ENCODE measurements around the gene SLC26A6. TPM values are rescaled to one million over a fixed set of nuclear protein-coding genes. Genes with fewer than 3 reads are reported as not detected.

The SLC26A6 gene
- total and polyA plus RNA-seq, 2 donors (not counting 1 experiment from before 2014, with no cell fraction given): 22.5 to 26.7 TPM

DNA sequence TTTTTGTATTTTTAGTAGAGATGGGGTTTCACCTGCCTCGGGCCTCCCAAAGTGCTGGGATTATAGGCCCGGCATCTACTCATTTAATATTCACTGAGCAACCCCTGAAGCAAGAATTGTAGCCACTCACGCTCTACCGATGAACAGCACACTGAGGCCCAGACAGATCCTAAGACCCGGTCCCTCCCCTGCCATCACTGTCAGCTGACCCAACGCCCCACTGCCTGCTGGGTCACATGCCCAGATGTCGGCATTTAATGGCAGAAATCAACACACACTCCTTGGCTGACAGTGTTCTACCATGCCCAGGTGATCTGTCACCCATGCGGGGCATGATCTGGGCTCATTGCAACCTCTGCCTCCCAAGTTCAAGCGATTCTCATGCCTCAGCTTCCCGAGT is 10.5 kb downstream of the SLC26A6 start:
- no peaks in the 10 kb centered on the region for H3K9me3 Mint-ChIP-seq (ENCODE audit: insufficient read depth)
- H3K4me3 Mint-ChIP-seq: no peak overlapping the region
- intact Hi-C loops (cut with micrococcal nuclease): no loop called here
- no peak overlapping the region for H3K27ac Mint-ChIP-seq
- Histone ChIP-seq H3K9ac (ENCODE audit: low read length) (no peak overlapping the region), H3K4me2 (replicated peaks; ENCODE audit: low read depth, low read length, poor library complexity, severe bottlenecking) (no peak overlapping the region), H3K27me3 (replicated peaks in 1 of 4; ENCODE audit: control extremely low read depth in 1 of 4, control insufficient read depth in 3 of 4, insufficient read depth in 4 of 4, low read length in 3 of 4) (no peaks in the 10 kb centered on the region), H3K9me3 (ENCODE audit: control extremely low read depth in 1 of 3, control insufficient read depth in 2 of 3, insufficient read depth in 1 of 3, low read length in 2 of 3) (peaks cover 0 to 2% (median 0%) of the 10 kb centered on the region in 3 donors), H3K36me3 (replicated peaks in 1 of 2; ENCODE audit: control extremely low read depth in 1 of 2, control insufficient read depth in 1 of 2, extremely low read depth in 1 of 2, insufficient read depth in 2 of 2, low read length in 1 of 2) (no peaks in the 10 kb centered on the region), H3K4me1 (ENCODE audit: control insufficient read depth in 2 of 2, insufficient read depth in 2 of 2, low read length in 2 of 2) (no peaks in the 10 kb centered on the region), H3K79me2 (ENCODE audit: control insufficient read depth, insufficient read depth, low read length) (no peaks in the 10 kb centered on the region), H3K4me3 (ENCODE audit: control extremely low read depth in 1 of 5, extremely low read depth in 1 of 5, insufficient read depth in 1 of 5, low read depth in 2 of 5, low read length in 4 of 5) (no peak overlapping the region), H2AFZ (ENCODE audit: insufficient read depth, low read depth, low read length, poor library complexity, severe bottlenecking) (no peak overlapping the region), H4K20me1 (ENCODE audit: control insufficient read depth, insufficient read depth, low read length, poor library complexity, severe bottlenecking) (no peaks in the 10 kb centered on the region), H3K27ac (ENCODE audit: low read length in 2 of 2) (no peak overlapping the region)
- ATAC-seq (ENCODE audit: low read depth) (no peak), DNase-seq (no peak)
- TF ChIP-seq EZH2 (IDR thresholded peaks at IDR 0.05; ENCODE audit: borderline replicate concordance, insufficient read depth, low read depth, low read length, poor library complexity, severe bottlenecking): no peak
- TF ChIP-seq, protein P1, sequence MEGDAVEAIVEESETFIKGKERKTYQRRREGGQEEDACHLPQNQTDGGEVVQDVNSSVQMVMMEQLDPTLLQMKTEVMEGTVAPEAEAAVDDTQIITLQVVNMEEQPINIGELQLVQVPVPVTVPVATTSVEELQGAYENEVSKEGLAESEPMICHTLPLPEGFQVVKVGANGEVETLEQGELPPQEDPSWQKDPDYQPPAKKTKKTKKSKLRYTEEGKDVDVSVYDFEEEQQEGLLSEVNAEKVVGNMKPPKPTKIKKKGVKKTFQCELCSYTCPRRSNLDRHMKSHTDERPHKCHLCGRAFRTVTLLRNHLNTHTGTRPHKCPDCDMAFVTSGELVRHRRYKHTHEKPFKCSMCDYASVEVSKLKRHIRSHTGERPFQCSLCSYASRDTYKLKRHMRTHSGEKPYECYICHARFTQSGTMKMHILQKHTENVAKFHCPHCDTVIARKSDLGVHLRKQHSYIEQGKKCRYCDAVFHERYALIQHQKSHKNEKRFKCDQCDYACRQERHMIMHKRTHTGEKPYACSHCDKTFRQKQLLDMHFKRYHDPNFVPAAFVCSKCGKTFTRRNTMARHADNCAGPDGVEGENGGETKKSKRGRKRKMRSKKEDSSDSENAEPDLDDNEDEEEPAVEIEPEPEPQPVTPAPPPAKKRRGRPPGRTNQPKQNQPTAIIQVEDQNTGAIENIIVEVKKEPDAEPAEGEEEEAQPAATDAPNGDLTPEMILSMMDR (IDR thresholded peaks at IDR 0.05): no peak
- 98% methylated on average over 9 of the region's 10 CpGs for WGBS (ENCODE audit: insufficient coverage)
- H3K27me3 Mint-ChIP-seq: no peaks in the 10 kb centered on the region
- ChIA-PET POLR2A (no interaction called here), CTCF (no interaction called here)
- no peaks in the 10 kb centered on the region for H3K4me1 Mint-ChIP-seq

DNA sequence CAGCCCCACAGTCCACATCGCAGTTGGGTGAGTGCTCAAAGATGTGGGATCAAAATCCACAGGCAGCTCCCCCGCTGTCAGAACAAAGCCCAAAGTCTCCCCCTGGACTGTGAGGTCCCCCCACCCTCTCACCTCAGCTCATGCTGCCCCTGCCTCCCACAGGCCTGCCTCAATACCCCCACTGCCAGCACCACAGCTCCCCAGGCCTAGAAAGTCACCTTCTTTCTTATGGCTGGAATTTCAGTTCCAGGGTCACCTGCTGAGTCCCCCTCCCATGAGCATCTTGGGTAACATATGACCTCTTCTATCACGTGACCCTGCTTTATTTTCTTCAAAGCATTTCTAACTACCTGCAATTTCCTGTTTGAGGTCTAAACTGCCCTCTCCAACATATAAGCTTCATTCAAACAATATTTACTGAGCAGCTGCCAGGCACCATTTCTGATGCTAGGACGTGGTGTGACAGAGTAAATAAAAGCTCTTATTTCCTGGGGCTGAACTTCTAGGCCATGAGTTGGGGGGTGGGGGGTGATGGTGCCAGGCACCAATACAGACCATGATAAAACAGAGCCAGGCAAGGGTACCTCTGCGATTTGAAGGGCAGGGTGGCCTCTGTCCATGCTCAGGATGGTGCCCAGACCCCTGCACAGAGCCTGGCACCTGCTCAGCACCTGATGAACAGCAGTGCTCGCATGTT is 11.3 kb downstream of the SLC26A6 start:
- Histone ChIP-seq H3K36me3 (replicated peaks in 1 of 2; ENCODE audit: control extremely low read depth in 1 of 2, control insufficient read depth in 1 of 2, extremely low read depth in 1 of 2, insufficient read depth in 2 of 2, low read length in 1 of 2) (no peaks in the 10 kb centered on the region), H3K9ac (ENCODE audit: low read length) (no peak overlapping the region), H3K27ac (ENCODE audit: low read length in 2 of 2) (no peak overlapping the region), H3K4me3 (ENCODE audit: control extremely low read depth in 1 of 5, extremely low read depth in 1 of 5, insufficient read depth in 1 of 5, low read depth in 2 of 5, low read length in 4 of 5) (no peak overlapping the region), H4K20me1 (ENCODE audit: control insufficient read depth, insufficient read depth, low read length, poor library complexity, severe bottlenecking) (no peaks in the 10 kb centered on the region), H3K27me3 (replicated peaks in 1 of 4; ENCODE audit: control extremely low read depth in 1 of 4, control insufficient read depth in 3 of 4, insufficient read depth in 4 of 4, low read length in 3 of 4) (no peaks in the 10 kb centered on the region), H3K9me3 (ENCODE audit: control extremely low read depth in 1 of 3, control insufficient read depth in 2 of 3, insufficient read depth in 1 of 3, low read length in 2 of 3) (peaks cover 0 to 6% (median 0%) of the 10 kb centered on the region in 3 donors), H3K4me1 (ENCODE audit: control insufficient read depth in 2 of 2, insufficient read depth in 2 of 2, low read length in 2 of 2) (no peaks in the 10 kb centered on the region), H3K79me2 (ENCODE audit: control insufficient read depth, insufficient read depth, low read length) (no peaks in the 10 kb centered on the region), H2AFZ (ENCODE audit: insufficient read depth, low read depth, low read length, poor library complexity, severe bottlenecking) (no peak overlapping the region), H3K4me2 (replicated peaks; ENCODE audit: low read depth, low read length, poor library complexity, severe bottlenecking) (no peak overlapping the region)
- intact Hi-C loops (cut with micrococcal nuclease): no loop called here
- Mint-ChIP-seq H3K27ac (no peak overlapping the region), H3K27me3 (no peaks in the 10 kb centered on the region), H3K9me3 (ENCODE audit: insufficient read depth) (no peaks in the 10 kb centered on the region), H3K4me1 (no peaks in the 10 kb centered on the region), H3K4me3 (no peak overlapping the region)
- ChIA-PET CTCF (no interaction called here), POLR2A (no interaction called here)
- no peak for ATAC-seq (ENCODE audit: low read depth)
- TF ChIP-seq EZH2 (IDR thresholded peaks at IDR 0.05; ENCODE audit: borderline replicate concordance, insufficient read depth, low read depth, low read length, poor library complexity, severe bottlenecking): no peak
- TF ChIP-seq, protein P1 (IDR thresholded peaks at IDR 0.05): no peak
- no peak for DNase-seq
- 97% methylated on average over 4 of the region's 6 CpGs for WGBS (ENCODE audit: insufficient coverage)

All from B cell (primary cell).